HG03571 (cell line): Measurements from ENCODE around the gene RAD1.

ENCODE experiments used
- ATAC-seq: cut with Tn5 transposase; IDR thresholded peaks from one replicate; pipeline ENCODE4 v1.9.1; 2021; ENCODE audit not compliant: unreplicated experiment

The RAD1 gene

DNA sequence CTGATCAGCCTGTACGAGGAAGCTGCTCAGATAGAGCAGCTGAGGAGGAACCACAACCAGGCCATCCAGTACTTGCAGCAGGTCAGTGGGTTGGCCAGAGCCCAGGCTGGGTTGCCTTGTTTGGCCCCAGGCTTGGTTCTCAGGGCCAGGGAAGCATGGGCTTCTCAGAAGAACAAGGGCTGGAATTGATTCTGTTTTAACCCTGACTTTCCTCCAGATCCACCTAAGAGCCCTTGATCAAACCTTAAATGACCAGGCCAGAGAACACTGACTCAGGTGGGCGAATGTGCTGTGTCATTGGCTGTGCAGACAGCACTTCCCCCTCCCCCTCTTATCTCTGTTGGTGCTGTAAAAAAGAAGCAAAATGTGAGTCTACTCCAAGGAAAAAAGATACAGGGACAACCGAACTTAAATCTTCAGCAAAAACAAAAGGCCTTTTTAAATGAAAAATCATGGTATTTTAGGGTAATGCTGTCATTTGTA is 48.3 kb downstream of the RAD1 start:
- no peak for ATAC-seq

DNA sequence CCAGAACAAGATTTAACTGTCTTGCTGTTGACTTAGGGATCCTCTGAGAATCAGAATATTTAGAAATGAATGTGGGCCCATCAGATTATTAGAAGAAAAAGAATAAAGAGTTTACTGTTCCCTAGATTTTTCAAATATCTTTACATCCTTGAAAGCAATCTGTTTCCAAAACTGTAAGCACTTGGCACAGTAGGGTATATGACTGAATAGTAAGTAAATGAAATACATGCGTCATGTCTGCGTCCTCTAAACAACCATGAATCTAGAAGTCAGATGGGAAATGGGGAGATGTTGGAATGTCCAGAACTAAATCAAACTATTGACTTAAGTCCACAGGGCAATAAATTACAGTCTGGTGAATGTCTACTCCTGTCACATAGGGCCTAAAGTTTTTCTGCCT is 50.2 kb downstream of the RAD1 start:
- no peak for ATAC-seq

DNA sequence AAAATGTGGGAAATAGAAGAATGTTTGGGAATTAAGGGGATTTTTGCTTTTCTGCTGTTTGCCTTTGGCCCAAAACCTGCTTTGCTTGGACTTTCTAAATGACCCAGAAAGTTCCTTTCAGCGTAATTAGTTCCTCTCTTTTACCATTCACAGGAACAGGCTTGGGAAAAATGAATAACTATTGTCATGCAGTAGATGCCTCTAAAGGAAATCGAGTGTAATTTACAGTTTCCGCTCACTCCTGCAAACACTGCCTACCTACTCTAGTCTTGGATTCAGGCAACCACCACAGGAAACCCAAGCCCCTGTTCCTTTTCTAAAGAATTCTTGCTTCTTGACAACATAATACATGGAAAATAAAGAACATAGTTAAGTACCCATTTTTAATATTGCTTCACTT is 51.4 kb downstream of the RAD1 start:
- ATAC-seq, result no peak

DNA sequence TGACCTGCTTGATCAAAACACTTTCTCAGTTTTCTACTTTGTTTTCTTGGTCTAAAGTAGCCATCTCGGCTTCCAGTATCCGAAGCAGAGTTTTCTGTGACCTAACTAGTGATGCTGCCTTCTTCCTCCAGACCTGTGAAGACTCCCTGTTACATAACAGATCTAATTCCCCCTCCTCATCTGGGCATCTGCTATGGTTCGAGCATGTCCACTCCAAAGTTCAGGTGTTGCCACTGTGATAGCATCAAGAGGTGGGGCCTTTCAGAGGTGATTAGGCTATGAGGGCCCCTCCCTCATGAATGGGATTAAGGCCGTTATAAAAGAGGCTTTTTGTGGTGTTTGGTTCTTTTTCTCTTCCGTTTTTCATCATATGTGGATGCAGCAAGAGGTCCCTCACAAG is 56.1 kb downstream of the RAD1 start:
- ATAC-seq, result no peak

DNA sequence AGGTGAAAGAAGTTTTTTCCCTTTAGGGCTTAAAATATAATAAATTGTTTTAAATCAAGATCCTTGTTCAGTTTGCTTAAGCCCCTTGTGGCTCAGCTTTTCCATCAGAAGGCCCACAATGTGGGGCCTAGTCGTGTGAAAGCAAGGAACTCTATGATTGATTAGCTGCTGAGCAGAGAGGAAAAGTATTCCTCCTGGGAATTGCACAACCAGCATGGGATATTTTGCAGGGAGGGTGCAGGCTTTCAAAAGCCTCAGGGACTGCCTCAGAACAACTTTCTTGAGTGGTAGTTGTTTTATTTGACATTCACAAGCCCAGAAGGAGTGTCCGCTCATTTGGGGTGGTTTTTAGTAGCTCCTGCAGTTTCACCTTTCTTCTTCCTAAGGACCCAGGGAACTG is 56.5 kb downstream of the RAD1 start:
- no peak for ATAC-seq

DNA sequence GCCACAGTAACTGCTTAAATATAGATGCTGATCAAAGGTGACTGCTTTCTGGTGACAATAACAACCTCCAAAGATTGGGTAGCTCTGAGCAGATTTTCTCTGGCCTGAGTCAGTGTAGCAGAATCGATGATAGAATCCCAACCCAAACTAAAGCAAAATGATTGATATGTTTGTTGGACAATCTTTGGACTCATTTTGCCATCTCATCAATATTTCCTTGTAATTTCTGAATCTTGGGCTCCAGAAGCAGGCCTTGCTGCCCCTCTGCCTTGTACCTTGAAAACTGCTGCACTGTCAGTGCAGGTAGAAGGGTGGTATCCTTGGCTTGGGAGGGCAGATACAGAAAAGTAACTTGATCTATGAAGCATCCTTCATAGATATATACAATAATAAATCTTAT is 57.4 kb downstream of the RAD1 start:
- ATAC-seq, result no peak

DNA sequence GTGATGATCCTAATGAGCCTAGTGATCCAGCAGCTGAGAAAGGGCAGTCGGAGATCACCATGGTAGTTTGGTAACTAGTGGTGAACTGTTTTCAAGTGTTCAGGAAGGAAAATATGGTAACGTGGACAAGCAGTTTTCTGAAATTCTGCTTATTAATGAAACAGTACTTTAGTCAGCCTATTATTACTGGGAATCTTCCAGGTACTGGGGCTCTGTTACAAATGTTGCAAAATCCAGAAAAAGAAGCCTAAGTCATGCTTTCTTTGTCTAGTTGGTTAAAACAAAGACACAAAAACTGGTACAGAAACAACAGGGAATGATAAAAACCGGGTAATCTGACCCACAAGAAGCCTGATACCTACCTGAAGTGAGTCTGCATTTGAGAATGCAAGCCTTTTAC is 58.1 kb downstream of the RAD1 start:
- ATAC-seq, result no peak
